ENCODE data around the gene ABLIM2.

The ABLIM2 gene

DNA sequence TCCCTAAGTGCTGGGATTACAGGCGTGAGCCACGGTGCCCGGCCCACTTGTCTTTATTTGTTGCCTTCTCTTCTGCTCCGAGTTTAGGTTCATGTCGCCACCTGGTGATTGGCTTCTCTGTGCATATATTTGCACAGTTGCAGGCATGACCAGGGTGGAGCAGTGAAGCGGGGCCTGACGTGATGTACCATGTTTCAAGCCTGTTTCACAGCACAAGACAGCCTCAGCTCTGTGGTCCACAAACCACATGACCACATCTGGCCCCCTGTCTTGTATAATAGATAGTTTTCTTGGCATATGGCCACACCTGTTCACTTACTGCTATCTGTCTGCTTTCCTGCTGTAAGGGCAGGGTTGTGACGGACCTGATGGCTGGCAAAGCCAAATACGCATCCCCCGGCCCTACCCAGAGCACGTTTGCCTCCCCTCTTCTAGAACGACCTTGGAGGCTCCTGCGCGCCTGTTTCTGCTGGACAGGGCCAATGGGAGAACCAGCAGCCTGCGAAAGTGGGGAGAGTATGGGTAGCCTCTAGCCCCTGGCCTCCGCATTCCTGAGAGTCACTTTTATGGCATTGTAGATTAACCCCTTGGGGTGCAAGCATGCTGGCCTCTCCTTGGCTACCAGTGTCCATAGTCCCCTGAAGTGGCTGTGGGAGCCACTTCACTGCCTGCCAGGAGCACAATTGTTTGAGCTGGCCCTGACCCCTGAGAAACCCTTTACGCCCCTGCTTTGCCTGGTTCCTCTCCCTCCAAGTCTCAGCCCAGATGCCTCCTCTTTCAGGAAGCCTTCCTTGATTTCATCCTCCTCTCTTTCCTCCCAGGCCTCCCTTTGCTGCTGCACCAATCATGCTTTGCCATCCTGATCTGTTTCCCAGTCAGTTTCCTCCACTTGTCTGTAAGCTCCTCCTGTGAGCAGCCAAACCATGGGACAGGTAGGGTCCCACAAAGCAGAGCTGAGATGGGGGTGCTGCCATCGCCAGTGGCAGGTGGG, 34.4 kb upstream of the ABLIM2 start:
- DNase-seq: no peak

GRCh38 chr4:8191136-8191747, 32.6 kb upstream of the ABLIM2 start:
- DNase-seq: no peak

- DNase-seq: no peak
Measured at GRCh38 chr4:8189551-8190466, 31.2 kb upstream of the ABLIM2 start.

DNA sequence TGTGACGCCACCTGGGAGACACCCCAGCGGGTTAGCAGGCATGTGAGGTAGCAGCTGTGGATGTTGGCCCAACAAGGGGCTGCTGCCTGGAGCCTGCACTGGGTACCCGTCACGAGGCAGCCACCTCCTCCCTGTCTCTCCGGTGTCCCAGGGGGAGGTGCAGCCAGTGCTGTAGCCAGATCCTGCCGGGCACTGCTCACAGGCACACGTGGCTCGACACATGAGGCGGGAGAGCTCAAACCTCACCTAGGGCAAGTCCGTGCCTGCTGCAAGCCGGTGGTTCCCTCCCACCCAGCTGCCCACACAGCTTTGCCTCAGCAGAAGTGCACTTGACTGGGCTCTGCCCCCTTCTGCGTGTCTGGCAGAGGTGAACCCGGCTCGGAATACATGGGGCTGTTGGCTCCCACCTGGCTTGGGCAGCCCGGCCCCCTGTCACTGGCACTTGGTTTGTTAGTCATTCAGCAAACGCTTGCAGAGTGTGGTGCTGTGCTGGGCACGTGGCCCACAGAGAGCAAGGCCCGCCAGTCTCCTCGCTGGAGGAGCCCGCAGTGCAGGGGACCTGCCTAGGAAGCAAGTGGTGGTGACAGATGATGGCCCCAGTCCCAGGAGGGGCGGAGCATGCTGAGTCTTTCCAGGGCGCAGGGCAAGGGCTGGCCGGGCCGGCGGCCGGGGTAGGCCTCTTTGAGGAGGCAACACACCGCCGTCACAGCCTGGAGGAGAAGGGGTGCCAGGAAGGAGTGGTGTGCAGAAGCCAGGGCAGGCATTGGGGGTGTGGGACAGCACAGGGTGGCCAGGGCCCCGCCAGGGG, 30.3 kb upstream of the ABLIM2 start:
- no peak for DNase-seq

DNA sequence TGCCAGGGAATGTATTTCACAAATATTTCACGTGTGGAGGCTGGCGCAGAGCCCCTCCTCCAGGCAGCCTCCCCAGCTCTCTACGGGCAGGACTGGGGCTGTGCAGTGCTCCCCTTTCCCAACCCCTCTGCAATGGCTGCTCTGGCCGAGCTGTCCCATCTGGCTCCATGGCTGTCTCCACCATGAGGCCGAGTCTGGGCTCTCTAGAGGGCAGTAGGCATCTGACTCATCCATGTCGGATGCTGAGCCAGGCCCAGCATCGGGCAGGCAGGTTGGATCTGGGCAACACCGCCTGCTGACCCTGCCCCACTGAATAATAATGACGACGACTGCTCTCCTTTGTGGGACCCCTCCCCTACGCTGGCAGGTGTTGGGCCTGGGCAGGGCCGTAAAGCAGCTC, 29.5 kb upstream of the ABLIM2 start:
- DNase-seq: no peak

DNA sequence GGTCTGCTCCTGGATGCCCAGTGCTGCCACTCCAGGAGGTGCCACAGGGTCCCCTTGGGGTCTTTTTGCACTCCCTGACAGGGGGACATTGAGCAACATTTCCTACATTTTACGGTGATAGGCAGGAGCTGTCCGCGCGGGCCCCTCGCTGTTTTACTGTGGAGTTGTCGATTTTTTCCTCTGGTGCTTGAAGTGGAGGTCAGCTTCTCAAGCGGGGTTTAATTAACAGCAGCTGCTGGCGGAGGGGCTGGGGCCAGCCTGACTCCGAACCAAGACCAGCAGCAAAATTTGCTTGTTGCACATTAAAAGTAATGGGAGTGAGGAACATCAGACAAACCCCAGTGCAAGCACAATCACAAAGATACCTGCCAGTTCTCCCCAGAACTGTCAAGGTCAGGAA, 27.3 kb upstream of the ABLIM2 start:
- no peak for DNase-seq

- DNase-seq: no peak
Measured at GRCh38 chr4:8185295-8185694, 26.7 kb upstream of the ABLIM2 start.

DNA sequence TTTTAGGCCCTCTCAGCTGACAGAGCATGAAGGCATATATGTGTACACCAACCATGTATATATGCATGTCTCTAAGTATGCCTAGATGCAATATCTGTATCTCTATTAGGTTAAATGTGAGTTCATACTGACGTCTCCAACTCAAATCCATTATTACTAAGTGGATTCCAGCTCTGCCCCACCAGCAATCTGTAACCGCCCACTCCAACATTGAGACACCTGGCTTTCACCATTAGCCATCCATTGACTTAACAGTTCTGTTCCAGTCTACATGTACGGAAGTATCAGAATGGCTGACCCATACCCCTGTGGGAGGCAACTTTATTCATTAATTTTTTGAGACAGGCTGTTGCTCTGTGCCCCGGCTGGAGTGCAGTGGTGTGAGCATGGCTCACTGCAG, 25.4 kb upstream of the ABLIM2 start:
- no peak for DNase-seq

GRCh38 chr4:8182858-8183725, 24.5 kb upstream of the ABLIM2 start:
- no peak for DNase-seq

- no peak for DNase-seq
Measured at GRCh38 chr4:8182294-8182693, 23.7 kb upstream of the ABLIM2 start.

DNA sequence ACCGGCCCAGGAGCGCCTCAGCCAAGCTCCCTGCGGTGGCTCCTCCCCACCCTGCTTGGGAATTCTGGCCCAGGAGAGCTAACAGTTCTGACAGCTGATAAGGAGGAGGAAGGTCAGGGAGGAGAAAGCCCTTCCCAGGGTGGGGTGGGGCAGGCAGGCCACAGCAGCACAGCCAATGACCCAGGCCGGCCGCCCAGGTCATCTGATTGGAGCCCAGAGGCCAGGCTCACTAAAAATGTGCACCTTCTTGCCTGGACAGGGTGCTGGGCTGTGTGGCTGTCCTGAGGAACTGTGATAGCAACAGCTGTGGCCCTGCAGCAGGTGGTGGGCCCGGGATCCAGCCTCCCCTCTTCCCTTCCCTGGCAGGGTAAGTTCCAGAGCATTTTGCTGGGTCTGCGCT, 23.2 kb upstream of the ABLIM2 start:
- DNase-seq: no peak

GRCh38 chr4:8181119-8181518, 22.5 kb upstream of the ABLIM2 start:
- no peak for DNase-seq

DNA sequence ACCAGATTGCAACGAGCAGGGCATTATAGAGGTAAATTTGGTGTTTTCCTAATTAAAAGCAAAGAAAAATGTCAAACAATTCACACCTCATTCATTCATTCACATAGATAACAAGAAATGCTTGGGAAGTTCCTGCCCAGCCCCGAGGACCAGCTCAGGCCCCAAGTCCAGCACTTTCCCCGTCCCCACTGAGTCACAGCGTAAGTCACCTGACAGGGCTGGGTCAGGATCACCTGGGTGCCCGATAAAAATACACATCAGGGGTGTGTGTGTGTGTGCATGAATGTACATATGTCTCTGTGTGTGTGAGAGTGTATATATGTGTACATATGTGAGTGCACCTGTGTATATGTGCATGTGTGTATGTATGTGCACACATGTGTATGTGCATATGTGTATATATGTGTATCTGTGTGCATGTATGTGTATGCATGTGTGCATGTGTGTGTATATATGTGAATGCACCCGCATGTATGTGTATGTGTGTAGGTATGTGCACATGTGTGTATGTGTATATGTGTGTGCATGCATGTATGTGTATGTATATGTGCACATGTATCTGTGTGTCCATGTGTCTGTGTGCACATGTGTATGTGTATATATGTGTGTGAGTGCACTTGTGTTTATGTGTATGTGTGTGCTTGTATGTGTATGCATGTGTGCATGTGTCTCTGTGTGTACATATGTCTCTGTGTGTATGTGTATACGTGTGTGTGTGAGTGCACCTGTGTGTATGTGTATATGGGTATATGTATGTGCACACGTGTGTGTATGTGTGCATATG, 21.9 kb upstream of the ABLIM2 start:
- no peak for DNase-seq

GRCh38 chr4:8179771-8180170, 21.2 kb upstream of the ABLIM2 start:
- DNase-seq: no peak

- no peak for DNase-seq
Measured at GRCh38 chr4:8179074-8179473, 20.5 kb upstream of the ABLIM2 start.

GRCh38 chr4:8177956-8178355, 19.3 kb upstream of the ABLIM2 start:
- DNase-seq: no peak

DNA sequence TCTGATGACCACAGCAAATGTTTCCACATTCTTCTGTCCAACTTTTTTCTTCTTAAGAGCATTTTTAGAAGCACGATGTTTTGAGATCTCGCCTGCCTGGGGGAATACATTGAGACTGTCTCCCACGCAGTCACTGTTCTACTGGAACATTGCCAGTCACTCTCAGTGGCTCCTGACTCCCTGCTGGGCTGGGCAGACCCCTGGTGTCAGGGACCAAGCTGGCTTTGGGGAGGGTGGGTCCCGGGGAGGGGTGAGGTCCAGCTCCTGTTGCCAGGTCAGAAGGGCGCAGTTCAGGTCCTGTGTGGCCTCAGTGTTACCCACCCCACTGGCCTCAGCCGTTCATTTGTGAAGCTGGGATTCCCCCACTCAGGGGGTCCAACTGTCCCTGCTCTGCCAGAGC, 18.9 kb upstream of the ABLIM2 start:
- no peak for DNase-seq

GRCh38 chr4:8176547-8177399, 18.2 kb upstream of the ABLIM2 start:
- DNase-seq: peak in 1 of 2 experiments; percentile 25

GRCh38 chr4:8175686-8176085, 17.1 kb upstream of the ABLIM2 start:
- DNase-seq: no peak

GRCh38 chr4:8174970-8175369, 16.4 kb upstream of the ABLIM2 start:
- no peak for DNase-seq
